Epithelial cell of esophagus (primary cell): ENCODE results near the gene CPVL.

ENCODE experiments used
- DNase-seq: peaks from one replicate; pipeline ENCODE4 v3.0.0; 2010; ENCODE audit warnings: low read depth
- H3K4me3 ChIP-seq: 2 replicates; pipeline ENCODE4 v1.5.1; 2011; ENCODE audit warnings: mild to moderate bottlenecking, low read length, control low read depth
- TF ChIP-seq, protein P1 (sequence below): IDR thresholded peaks from 2 replicates; pipeline ENCODE4 v1.5.1; 2011; ENCODE audit warnings: low read depth, mild to moderate bottlenecking, low read length, control low read depth, inconsistent platforms; ENCODE audit not compliant: insufficient read depth; ENCODE audit errors: missing control alignments

The CPVL gene

GRCh38 chr7:29146888-29147609 lies 712 bp upstream of the CPVL start:
- DNase-seq = no peak
- no peak overlapping the region for H3K4me3 ChIP-seq
- TF ChIP-seq, protein P1, sequence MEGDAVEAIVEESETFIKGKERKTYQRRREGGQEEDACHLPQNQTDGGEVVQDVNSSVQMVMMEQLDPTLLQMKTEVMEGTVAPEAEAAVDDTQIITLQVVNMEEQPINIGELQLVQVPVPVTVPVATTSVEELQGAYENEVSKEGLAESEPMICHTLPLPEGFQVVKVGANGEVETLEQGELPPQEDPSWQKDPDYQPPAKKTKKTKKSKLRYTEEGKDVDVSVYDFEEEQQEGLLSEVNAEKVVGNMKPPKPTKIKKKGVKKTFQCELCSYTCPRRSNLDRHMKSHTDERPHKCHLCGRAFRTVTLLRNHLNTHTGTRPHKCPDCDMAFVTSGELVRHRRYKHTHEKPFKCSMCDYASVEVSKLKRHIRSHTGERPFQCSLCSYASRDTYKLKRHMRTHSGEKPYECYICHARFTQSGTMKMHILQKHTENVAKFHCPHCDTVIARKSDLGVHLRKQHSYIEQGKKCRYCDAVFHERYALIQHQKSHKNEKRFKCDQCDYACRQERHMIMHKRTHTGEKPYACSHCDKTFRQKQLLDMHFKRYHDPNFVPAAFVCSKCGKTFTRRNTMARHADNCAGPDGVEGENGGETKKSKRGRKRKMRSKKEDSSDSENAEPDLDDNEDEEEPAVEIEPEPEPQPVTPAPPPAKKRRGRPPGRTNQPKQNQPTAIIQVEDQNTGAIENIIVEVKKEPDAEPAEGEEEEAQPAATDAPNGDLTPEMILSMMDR = no peak

- TF ChIP-seq, protein P1 = no peak
- no peak overlapping the region for H3K4me3 ChIP-seq
- no peak for DNase-seq
Measured at GRCh38 chr7:29145553-29146056, 732 bp downstream of the CPVL start.

DNA sequence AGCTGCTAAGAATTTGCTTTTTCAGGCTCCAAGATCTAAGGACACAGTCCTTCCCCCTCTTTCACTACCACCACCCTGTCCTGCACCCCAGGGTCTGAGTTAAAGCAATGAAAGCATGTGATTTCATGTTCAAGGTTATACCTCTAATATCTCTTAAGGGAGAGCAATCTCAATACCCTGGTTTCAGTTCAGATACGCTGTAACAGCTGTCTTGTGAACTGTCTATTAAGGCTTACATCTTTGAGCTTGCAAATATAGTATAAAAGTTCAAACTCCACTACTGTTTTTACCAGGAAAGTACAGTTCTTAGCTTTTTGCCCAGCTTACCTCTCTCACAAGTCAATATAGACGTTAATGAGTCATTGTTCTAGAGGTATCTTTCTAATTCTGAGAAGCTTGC lies 2.6 kb downstream of the CPVL start:
- no peak overlapping the region for H3K4me3 ChIP-seq
- TF ChIP-seq, protein P1 = no peak
- DNase-seq = no peak

DNA sequence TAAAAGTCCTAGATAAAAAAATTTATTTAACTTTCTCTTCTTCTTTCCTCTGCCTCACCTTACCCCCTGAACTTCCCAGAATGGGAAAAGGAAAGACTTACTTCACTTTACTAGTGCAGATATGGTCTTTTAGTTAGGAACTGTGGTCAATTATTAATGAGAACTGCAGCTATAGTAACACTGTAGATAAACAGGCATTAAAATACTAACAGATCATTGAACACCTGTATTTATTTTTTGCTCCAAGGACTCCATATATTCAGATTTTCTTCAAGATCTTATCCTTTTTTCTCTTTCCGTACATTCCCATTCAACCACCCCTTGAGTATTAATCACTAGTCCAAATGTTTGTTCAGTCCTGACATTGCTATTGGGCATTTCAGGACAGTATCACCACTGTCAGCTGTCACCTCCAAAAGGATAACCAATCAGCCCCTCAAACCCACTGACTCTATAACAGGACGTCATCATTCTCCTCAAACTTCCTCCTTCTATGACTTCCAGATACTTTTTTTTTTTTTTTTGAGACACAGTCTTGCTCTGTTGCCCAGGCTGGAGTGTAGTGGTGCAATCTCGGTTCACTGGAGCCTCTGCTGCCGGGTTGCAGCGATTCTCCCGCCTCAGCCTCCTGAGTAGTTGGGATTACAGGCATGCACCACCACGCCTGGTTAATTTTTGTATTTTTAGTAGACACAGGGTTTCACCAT lies 4.2 kb downstream of the CPVL start:
- H3K4me3 ChIP-seq = no peak overlapping the region
- TF ChIP-seq, protein P1 = no peak
- no peak for DNase-seq

DNA sequence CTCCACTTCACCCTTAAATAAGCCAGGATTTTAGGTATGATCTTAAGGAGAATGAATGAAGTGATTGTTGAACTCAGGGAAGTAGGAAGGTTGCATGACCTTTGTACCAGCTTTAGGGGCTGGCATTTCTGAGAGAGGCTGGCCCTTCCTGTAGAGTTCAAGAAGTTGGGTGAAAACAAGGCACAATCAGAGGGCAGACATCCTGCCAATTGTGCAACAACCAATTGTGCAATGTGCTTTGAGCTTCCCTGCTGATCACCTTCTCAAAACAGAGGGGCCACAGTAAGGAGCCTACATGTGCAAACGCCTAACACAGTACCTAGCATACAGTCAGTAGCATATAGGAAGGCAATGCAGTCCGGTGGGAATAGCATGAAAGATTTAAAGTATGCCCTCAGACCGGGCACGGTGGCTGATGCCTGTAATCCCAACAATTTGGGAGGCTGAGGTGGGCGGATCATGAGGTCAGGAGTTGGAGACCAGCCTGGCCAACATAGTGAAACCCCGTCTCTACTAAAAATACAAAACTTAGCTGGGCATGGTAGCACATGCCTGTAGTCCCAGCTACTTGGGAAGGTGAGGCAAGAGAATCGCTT lies 5.4 kb downstream of the CPVL start:
- peak; percentile 55 for DNase-seq
- TF ChIP-seq, protein P1 = no peak
- no peak overlapping the region for H3K4me3 ChIP-seq

DNA sequence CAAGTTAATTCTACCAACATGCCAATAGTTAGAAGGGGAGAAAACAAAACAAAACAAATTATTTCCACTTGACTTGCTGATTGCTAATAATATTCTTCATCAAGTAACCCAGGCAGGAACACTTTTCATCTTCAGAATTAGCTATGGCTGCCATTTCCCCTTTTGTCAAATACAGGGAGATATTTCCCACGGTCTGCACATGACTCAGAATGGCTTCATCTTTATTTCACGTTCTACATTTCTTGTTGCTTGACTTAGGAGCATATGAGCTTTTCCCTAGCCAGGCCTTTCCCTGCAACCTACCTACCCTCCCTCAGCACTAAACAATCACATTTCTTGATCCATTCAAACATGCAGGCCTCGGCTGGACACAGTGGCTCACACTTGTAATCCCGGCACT lies 6.5 kb downstream of the CPVL start:
- peak; percentile 81 for DNase-seq
- H3K4me3 ChIP-seq = no peak overlapping the region
- TF ChIP-seq, protein P1 = no peak

DNA sequence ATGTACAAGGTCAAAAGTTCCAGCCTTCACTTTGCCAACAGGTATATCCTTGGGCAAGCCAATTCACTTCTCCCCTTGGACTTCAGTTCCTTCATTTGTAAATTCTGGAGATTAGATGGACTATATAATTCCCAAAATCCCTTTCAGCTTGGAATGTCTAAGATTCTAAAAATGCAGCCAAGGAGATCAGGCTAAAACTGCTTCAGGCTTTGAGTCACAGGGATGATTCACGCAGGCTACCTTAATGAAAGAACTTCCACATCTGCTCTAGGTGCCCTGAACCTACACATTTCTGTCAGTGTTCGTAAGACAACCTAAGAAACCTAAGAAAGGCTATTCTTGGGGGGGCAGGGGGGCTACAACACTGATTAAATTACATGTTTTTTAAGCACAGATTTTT lies 7.1 kb downstream of the CPVL start:
- DNase-seq = peak; percentile 89
- TF ChIP-seq, protein P1 = no peak
- no peak overlapping the region for H3K4me3 ChIP-seq
